Lung (tissue), 12 donors: ENCODE measurements around the gene OR2T12. TPM values are rescaled to one million over a fixed set of nuclear protein-coding genes. Genes with fewer than 3 reads are reported as not detected.
"Not testable (repeated sequence)": the region's sequence is repeated elsewhere in the genome, so short reads cannot be mapped to it uniquely, and the experiment has no call there.

Source experiments
- ATAC-seq: fragments of 200-7000 bp; cut with Tn5 transposase; one replicate; pipeline ENCODE4 v1.9.1; 2020; ENCODE audit warnings: moderate number of reproducible peaks; ENCODE audit not compliant: insufficient read depth, low FRiP score
- DNase-seq, 3 donors: peaks; one replicate each; pipeline ENCODE4 v3.0.0-alpha.2; 2013 to 2017
- H3K27ac ChIP-seq, 2 donors: one replicate each; pipeline ENCODE4 v1.5.1; 2013; ENCODE audit warnings: mild to moderate bottlenecking in 2 of 2, moderate library complexity in 2 of 2, control low read depth in 1 of 2, inconsistent platforms in 1 of 2, low read depth in 1 of 2, low read length in 1 of 2
- H3K27me3 ChIP-seq, 3 donors: one replicate each; pipeline ENCODE4 v1.5.1; 2013; ENCODE audit warnings: low read length in 2 of 3; ENCODE audit not compliant: control insufficient read depth in 3 of 3, insufficient read depth in 3 of 3
- H3K36me3 ChIP-seq, 4 donors: one replicate each; pipeline ENCODE4 v1.5.1; 2013; ENCODE audit warnings: low read length in 4 of 4, mild to moderate bottlenecking in 1 of 4, moderate library complexity in 1 of 4; ENCODE audit not compliant: control insufficient read depth in 4 of 4, insufficient read depth in 4 of 4
- H3K4me1 ChIP-seq, 5 donors: one replicate each; pipeline ENCODE4 v1.5.1; 2013; ENCODE audit warnings: low read length in 5 of 5, mild to moderate bottlenecking in 2 of 5, moderate library complexity in 1 of 5; ENCODE audit not compliant: control insufficient read depth in 5 of 5, insufficient read depth in 5 of 5
- H3K4me3 ChIP-seq: one replicate; pipeline ENCODE4 v1.5.1; 2013; ENCODE audit warnings: mild to moderate bottlenecking, control low read depth, moderate library complexity
- H3K9ac ChIP-seq, 2 donors: one replicate each; pipeline ENCODE4 v1.5.1; 2013; ENCODE audit warnings: low read length in 2 of 2, control low read depth in 1 of 2; ENCODE audit not compliant: insufficient read depth in 1 of 2
- H3K9me3 ChIP-seq, 4 donors: one replicate each; pipeline ENCODE4 v1.5.1; 2013; ENCODE audit warnings: low read length in 3 of 4, mild to moderate bottlenecking in 1 of 4, moderate library complexity in 1 of 4; ENCODE audit not compliant: control insufficient read depth in 4 of 4, insufficient read depth in 3 of 4
- CTCF ChIP-seq: IDR thresholded peaks from 2 replicates; pipeline ENCODE4 v1.5.1; 2012; ENCODE audit warnings: mild to moderate bottlenecking; ENCODE audit errors: control extremely low read depth, extremely low read depth
- whole genome bisulfite sequencing, 2 donors: extraction: QIAGEN DNeasy Blood & Tissue Kit; methylation state at CpG; one replicate each; pipeline ENCODE4 v1.1.7; 2013; 5-methylcytosine and 5-hydroxymethylcytosine counted together
- polyA plus RNA-seq, 2 donors: library from polyadenylated mRNA; stranded (reverse); fragments of 200-250 nt; gene quantifications; one replicate each; pipeline ENCODE4 v1.2.1, GENCODE V29; 2013
- total RNA-seq, 2 donors: library from RNA; depleted of rRNA in 1 of 2; stranded (reverse); fragments of >200 nt in 1 of 2; gene quantifications; one replicate each; pipeline ENCODE4 v1.2.1, GENCODE V29; 2014 to 2021
- donor health status: control.
- donor health status: control.
- donor health status: Bipolar disorder and iron deficiency.
- donor health status: healthy.
- donor health status: DM: yes; HTN: yes; CAD: no.

The OR2T12 gene
- total and polyA plus RNA-seq, 4 donors, result not detected

DNA sequence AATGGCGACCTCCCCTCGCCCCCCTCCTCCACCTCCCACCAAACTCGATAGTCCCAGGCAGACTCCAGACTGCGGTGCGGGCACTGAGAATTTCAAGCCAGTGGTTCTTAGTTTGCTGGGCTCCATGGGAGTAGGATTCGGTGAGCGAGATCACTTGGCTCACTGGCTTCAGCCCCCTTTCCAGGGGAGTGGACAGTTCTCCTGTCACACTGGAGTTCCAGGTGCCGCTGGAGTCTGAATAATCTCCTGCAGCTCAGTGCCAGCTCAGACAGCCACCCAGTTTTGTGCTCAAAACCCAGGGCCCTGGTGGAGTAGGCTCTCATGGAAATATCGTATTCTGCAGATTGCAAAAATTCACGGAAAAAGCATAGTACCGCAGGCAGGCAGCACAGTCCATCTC lies 13.6 kb upstream of the OR2T12 start:
- no peak for DNase-seq
- no peak for TF ChIP-seq CTCF
- WGBS, 2 donors, result 87 to 91% methylated on average over 11 of the region's 11 CpGs
- Histone ChIP-seq H3K9me3 (peaks cover 0 to 15% (median 3%) of the 10 kb centered on the region in 4 donors), H3K4me1 (no peaks in the 10 kb centered on the region), H3K27ac (no peak overlapping the region), H3K9ac (no peak overlapping the region), H3K4me3 (no peak overlapping the region), H3K36me3 (no peaks in the 10 kb centered on the region), H3K27me3 (no peaks in the 10 kb centered on the region)
- ATAC-seq, result no peak

GRCh38 chr1:248306740-248307139 lies 3.5 kb upstream of the OR2T12 start:
- ATAC-seq, H3K4me1 ChIP-seq, H3K4me3 ChIP-seq, H3K9me3 ChIP-seq, H3K9ac ChIP-seq, H3K36me3 ChIP-seq, H3K27ac ChIP-seq, DNase-seq, H3K27me3 ChIP-seq: not testable (repeated sequence)
- WGBS, 2 donors, result 86 to 87% methylated on average over 15 of the region's 15 CpGs

DNA sequence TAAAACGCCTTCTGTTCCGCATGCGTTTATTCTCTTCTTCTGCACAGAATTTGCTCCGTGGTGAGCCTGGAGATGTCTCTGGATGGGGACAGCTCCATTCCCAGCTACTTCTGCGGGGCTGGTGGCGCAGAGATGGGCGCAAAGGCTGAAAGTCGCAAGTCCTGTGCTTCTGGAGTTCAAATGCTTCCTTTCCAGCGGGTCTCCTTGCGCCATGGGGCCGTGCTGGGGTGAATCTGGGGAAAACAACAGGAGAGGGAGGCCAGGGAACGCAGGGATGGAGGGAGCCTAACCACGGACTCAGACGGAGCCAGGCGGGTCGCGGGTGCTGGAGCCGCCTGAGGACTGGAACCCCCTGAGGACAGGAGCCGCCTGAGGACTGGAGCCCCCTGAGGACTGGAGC lies 2.9 kb upstream of the OR2T12 start:
- DNase-seq, result no peak

DNA sequence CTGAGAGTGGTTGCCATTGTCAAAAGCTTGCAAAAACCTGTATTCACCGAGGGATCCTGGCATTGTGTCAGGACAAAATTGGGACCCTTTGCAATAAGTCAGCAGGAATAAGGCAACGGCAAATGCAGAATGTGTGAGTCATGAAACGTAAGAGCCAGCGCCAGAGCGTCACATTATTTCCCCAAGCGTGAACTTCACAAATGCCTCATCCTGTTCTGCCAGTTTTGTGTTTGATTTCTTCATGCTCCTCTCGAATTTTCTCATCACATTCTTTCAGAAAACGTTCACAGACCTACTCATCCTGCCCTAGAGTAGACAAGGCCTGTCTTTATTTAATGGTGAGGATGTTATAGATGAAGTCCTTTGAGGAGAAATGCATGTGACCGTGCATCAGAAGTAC lies 2.4 kb upstream of the OR2T12 start:
- not testable (repeated sequence) for H3K4me3 ChIP-seq, H3K27me3 ChIP-seq, ATAC-seq, H3K36me3 ChIP-seq, H3K4me1 ChIP-seq, H3K9me3 ChIP-seq, H3K27ac ChIP-seq, H3K9ac ChIP-seq, DNase-seq
- 74 to 78% methylated on average over 9 of the region's 9 CpGs for WGBS, 2 donors

More for the DNA sequence above, 2.9 kb upstream of the OR2T12 start:
- no peak for ATAC-seq
- Histone ChIP-seq H3K4me3 (no peak overlapping the region), H3K9me3 (no peaks in the 10 kb centered on the region), H3K9ac (no peak overlapping the region), H3K36me3 (no peaks in the 10 kb centered on the region), H3K27me3 (no peaks in the 10 kb centered on the region), H3K27ac (no peak overlapping the region), H3K4me1 (no peaks in the 10 kb centered on the region)
- no peak for TF ChIP-seq CTCF
- WGBS, 2 donors, result 90 to 92% methylated on average over 18 to 19 of the region's 19 CpGs

GRCh38 chr1:248288391-248288790 lies 14.8 kb downstream of the OR2T12 start:
- H3K27ac ChIP-seq, result no peak overlapping the region
- DNase-seq (no peak), ATAC-seq (no peak)
- 19 to 34% methylated on average over 6 of the region's 6 CpGs for WGBS, 2 donors
- no peaks in the 10 kb centered on the region for H3K9me3 ChIP-seq
- no peaks in the 10 kb centered on the region for H3K4me1 ChIP-seq
- no peaks in the 10 kb centered on the region for H3K27me3 ChIP-seq
- H3K9ac ChIP-seq, result no peak overlapping the region
- H3K36me3 ChIP-seq, result no peaks in the 10 kb centered on the region
- no peak for TF ChIP-seq CTCF
- no peak overlapping the region for H3K4me3 ChIP-seq
